ENCODE measurements around the gene HNF1B.

Gene HNF1B

DNA sequence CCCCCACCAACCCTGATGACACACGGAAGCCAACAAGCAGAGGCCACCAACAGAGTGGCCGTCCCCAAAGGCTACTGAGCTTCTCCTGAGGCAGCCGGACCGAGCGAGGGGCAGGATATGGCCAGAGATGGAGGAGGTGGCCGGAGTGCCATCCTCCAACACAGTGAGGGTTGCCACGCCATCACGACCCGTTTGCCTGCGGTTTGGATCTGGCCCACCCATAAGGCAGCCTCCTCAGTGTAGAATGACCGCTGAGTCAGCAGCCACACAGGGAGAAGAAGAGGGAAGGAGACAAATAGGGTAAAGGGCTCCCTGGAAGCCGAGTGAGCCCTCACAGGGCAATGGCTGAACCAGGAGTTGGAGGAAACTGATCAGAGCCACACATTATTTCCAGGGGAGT, 13.8 kb downstream of the HNF1B start:
- no peak for DNase-seq

DNA sequence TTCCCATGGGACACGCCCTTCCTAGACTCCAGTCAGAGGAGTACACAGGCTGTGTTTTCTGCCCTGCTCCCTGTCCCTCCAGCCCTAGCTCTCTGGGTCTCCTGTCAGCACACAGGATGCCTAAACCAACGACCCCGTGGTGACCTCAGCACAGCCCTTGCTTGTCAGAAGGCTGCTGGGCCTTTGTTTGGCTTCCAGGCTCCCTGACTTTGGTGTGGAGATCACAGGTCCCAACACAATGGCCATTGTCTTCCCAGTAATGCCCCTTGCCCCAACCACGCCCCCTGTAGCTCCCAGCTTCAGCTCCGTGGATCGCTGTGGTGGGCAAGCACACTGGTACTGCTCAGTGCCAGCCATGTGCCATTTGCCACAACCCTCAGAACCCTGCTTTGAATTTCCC, 15.0 kb downstream of the HNF1B start:
- DNase-seq = peak in 1 of 3 experiments; percentile 32

- no peak for DNase-seq
These were observed 17.8 kb downstream of the HNF1B start for GRCh38 chr17:37726891-37727675.

GRCh38 chr17:37726248-37726647, 18.6 kb downstream of the HNF1B start:
- DNase-seq = no peak

DNA sequence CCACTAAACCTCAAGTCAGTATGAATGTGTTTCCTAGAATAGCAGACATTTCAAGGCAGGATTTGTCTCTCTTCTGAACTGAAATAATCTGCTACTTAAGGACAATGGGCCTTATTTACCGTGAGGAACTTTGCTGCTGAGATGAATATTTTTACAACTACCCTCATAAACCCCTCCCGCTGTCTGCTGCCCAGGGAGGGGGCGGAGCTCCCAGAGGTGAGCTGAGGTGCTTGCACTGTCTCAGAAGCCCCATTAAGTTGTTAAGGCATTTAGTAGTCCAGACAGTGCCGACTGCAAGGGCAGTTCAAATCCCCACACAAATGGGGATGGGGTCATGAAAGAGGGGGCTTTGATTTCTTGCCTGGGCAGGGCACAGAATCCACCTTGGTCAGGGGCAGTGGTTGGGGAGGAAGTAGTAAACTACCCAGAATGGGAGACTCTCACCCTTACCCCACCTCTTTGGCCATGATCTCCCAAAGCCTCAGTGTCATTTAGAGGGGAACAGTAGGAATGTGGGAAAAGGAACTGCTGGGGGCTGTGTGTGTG, 19.2 kb downstream of the HNF1B start:
- DNase-seq = no peak

DNA sequence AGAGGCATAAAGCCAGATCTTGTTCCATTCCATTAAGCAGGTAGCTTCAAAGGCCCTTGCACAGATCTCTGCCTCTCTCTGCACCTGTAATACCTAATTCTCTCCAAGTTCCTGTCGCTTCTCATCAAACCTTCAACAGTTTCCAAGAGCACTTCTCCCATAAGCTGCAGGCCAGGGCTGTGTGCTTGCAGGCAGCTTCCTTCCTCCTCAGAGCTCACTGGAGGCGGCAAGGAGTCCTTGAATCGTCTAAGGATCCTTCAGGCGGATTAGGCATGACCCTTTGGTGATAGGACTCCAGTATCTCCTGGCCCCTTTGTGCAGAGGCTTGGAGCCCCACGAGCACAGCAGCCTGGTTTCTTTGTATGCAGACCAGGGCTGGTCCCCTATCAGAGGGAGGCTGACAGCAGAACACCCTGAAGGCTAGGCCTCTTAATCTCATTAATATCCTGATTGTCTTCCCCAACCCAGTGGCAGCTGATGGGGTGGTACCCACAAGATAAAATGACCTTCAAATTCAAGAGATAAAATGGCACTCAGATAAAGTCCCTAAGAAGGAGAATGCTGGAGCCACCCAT, 19.8 kb downstream of the HNF1B start:
- no peak for DNase-seq

- peak in 1 of 3 experiments; percentile 9 for DNase-seq
These were observed 23.9 kb downstream of the HNF1B start for GRCh38 chr17:37720989-37721388.

DNA sequence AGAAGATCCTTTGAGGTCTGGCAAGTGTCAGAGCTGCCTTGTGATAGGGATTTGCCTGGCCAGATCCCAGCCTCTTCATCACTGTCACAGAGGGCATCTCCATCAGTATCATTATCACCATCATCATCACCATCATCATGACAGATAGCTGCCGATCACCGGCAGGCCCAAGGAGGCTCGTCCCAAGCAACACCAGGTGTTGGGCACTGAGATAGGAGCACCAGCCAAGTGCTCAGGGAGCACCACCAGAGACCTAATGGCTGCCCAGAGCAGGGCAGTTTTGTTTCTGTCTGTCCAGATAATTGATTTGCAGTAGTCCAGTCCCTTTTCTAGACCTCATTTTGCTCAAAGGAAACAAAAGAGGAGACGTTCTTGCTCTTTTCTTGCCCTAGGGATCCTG, 25.0 kb downstream of the HNF1B start:
- no peak for DNase-seq

- no peak for DNase-seq
These were observed 26.4 kb downstream of the HNF1B start for GRCh38 chr17:37718324-37719048.

- DNase-seq = no peak
These were observed 27.1 kb downstream of the HNF1B start for GRCh38 chr17:37717627-37718323.

DNA sequence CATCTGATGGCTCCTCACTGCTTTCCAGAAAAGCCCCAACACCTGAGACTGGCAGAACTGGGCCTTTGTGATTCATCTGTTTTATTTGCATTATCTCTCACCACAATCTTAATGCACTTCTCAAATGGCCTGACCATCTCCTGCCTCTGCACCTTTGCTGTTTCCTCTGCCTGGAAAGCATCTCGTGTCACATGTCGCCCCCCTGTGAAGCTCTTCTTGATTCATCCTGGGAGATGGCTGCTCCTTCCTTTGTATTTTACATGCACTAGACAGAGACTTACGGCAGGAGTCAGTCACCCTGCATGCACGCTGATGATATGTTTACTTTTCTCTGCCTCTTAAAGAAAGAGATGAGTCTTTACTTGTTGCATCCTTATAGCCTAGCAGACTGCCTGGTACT, 30.0 kb downstream of the HNF1B start:
- DNase-seq = peak in 2 of 3 experiments; percentile 26 to 42

- no peak for DNase-seq
These were observed 31.2 kb downstream of the HNF1B start for GRCh38 chr17:37713624-37714023.

DNA sequence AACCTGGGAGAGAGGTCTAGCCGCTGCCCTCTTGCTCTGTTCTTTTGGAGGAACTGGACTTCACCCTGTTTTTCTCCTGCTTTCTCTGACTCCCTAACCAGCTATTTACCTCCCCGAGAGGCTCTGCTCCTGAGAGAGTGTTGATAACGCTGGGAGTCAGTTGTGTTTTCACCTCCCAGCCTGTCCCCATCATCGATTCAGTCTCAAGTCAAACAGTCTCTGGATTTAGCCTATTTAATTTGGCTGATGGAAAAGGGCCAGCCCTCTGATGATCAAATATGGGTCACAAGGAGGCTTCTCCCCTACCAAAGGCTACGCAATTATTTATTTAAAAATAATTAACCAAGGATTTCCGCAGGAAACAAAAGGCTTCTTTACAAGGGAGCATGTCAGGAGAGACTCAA, 31.8 kb downstream of the HNF1B start:
- peak in 1 of 3 experiments; percentile 21 for DNase-seq

DNA sequence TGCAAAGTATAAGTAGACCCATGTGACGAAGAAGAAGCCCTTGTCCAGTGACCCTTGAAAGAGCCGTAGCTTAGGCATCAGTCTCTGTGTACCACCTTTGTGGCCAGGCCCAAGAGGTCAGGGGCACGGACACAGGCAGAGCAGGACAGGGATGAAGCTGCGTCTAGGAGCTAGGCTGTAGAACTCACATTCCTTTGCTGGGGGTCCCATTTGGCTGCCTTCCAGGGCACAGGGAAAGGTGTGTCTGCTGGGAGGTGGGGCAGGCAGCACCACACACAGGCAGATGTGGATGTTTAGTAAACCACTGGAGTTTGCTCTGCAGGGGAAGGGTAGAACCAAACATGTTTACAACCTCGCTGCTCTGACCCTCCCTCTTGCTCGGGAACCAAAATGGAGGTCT, 33.7 kb downstream of the HNF1B start:
- no peak for DNase-seq

DNA sequence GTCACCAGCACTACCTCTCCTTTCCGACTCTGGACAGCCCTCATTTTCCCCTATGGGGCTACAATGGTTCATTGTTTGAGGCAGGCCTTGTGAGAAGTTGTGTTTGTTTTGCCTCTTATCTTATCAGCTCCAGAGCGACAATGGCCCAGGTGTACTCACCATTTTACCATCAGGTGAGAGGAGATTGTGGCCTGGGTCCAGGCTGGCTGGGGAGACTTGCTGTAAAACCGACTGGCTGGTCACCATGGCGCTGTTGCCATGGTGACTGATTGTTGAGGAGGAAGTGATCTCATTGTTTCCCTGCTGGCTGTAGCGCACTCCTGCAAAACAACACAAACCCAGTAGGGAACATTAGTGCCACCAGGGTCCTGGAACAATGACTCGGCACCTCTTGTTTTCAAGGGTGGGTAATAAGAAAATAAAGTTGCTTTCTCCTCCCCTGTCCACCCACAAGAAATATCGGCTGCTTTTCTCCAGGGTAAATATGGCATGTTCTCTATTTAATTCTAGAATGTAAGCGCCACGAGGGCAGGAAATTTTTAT, 34.4 kb downstream of the HNF1B start:
- DNase-seq = peak; percentile 65 to 90 (median 76)

DNA sequence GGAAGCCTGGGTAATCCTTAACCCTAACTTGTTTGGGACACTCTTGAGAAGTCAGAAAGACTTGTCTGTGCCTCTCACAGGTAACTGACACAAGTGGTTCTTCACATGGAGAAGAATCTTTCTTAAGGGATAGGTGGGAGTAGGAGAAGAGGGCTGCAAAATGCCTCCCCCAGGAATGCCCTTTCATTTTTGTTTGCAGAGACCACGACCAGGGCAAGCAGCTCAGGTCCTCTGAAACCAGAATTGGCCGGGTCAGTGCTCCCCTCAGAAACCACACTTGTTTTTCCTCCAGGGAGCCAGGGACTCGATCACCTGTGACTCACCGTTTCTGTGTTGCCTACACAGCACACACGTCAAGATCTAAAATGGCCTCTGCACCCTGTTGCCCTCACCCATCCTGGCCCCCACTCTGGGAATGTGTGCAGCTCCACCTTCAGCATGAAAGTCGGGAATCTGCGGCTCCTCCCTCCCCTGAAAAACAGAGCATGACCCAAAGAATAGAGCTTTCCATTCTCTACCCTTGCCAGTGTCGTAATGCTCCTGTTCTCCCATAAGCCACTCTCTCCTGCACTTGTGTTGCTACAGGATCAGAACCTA, 36.1 kb downstream of the HNF1B start:
- DNase-seq = no peak

DNA sequence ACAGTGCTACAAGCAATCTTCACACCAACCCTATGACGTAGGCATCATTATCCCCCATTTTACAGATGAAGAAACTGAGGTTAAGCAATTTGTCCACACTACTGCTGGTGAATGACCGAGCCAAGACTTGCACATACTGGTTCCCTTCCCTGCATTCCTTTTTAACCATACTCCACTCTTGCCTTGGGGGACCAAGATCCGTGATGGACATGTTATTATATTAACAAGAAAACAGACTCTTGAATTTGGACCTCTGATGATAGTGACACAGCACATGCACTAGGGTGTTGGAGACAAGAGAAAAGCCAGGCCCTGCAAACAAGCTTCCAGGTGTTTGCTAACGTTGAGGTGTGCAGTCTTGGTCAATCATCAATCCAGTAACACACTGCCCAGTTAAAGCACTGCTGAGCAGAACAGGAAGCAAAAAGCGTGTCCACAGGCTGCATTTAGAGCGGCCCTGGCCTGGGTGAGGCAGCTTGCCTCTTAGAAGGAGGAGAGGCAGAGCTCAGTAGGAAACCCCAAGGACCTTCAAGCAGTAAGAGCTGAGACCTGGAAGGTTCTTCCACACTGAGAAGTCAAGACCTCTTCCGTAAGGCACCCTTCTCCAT, 36.7 kb downstream of the HNF1B start:
- DNase-seq = no peak

DNA sequence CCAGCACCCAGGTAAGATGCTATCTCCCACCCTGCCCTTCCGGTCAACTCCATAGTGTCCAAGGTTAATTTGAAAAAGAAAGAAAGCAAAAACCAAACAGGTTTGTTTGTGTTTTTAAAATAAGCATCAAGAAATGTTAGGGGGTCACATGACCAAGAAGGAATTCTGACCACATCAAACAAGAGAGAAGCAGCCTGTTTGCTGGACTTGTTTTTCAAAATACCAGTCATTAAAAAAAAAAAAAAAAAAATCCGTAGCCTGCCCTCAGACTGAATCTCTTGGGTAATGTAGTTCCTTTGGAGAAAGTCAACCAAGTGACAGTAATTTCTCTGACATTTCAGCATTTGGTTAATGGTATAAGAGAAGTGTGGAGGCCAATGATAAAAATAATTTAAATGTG, 38.4 kb downstream of the HNF1B start:
- DNase-seq = no peak

- no peak for DNase-seq
These were observed 42.3 kb downstream of the HNF1B start for GRCh38 chr17:37702598-37702997.

DNA sequence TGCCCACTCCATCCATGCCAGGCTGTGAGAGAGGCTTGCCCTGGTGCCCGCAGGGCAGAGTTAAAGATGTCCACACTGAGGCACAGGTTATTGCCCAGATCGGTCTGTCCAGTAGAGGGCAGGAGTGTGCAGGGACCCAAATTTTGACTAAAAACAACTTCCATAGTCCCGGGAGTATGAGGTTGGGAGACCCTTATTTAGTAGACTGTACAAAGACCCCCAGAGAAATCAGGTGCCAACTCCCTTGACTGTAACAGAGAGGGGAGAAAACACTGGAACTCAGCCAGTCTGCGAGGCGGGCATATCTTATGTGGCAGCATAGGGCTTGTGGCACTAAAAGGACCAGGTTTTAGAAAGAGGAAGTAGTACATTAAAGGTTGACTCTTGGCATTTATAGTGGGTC, 43.4 kb downstream of the HNF1B start:
- peak in 1 of 3 experiments; percentile 8 for DNase-seq

DNA sequence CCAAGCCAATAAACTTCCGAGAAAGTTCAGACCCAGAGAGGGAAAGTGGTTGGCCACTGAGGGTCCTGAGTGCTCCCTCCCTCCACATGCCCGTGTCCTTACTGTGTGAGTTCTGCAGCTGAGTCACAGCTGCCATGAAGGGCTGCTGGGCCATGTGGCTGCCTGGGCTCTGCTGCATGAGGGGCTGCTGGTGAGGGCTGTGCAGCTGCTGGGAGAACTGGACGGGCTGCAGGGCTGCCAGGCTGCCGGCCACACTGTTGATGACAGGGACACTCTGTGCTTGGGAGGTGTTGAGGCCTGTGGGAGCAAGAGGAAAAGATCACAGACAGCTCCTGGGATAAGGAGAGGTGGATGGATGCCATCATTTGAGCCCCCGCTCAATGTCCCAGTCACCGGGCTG, 44.0 kb downstream of the HNF1B start:
- DNase-seq = no peak

All from NCI-H1417 (cell line).